ENCODE results near the gene MYO1E.
"Not testable (repeated sequence)": the region's sequence is repeated elsewhere in the genome, so short reads cannot be mapped to it uniquely, and the experiment has no call there.

The MYO1E gene

GRCh38 chr15:59290295-59291212 lies 82.1 kb downstream of the MYO1E start:
- no peak for DNase-seq

- no peak for DNase-seq
Observed at GRCh38 chr15:59289574-59289973, 83.1 kb downstream of the MYO1E start.

DNA sequence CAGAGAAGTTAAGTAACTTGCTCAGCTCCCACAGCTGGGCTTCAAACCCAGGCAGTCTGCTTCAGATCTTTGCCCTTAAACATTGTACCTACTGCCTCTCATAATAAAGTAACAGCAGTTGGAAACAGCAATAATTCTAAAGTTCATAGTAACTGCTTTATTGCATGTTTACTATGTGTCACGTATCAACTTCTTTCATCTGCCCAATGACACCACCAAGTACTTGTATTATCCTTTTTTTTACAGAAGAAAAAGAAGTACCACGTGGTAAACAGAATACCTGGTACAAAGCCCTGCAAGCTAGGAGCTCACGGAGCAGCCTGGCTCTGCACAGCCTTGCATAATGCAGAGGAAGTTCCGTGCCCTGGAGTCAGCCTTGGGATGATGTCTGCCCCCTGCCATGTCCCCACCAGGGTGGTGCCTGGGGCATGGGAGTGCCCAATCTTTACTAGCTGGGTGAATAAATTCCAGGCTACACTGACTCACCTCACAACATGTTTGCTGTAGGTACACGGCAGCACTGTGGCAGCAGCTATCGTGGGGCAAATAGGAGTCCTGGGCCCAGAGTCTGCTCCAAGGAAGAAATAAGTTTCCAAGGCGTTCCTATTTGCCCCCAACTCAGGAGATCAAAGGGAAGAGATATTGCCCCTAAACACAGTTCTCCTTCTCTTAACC lies 88.8 kb downstream of the MYO1E start:
- DNase-seq, result no peak

DNA sequence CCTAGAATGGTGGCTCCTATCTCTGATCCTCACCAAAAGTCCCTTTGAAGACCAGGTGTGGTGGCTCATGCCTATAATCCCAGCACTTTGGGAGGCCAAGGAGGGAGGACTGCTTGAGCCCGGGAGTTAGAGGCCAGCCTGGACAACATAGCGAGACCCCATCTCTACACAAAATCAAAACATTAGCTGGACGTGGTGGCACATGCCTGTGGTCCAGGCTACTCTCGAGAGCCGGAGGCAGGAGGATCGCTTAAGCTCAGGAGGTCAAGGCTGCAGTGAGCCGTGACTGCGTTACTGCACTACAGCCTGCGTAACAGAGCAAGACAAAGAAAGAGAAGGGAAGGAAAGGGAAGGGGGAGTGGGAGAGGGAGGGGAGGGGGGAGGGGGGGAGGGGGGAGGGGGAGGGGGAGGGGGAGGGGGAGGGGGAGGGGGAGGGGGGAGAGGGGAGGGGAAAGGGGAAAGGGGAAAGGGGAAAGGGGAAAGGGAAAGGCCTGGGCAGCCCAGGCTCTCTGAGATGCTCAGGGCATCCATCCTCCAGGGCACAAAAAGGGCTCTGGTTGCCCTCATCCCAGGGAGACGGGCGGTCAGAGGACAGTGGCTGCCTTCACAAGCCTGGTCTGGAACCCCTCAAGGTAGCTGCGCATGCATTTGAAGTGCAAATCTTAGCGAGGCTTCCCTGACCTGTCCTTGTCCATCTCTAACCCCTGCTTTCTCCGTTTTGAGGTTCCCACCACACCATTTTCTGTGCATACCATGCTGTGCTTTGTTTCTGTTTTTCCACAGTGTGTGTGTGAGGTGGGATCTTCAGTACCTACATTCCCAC lies 89.9 kb downstream of the MYO1E start:
- DNase-seq, result no peak

DNA sequence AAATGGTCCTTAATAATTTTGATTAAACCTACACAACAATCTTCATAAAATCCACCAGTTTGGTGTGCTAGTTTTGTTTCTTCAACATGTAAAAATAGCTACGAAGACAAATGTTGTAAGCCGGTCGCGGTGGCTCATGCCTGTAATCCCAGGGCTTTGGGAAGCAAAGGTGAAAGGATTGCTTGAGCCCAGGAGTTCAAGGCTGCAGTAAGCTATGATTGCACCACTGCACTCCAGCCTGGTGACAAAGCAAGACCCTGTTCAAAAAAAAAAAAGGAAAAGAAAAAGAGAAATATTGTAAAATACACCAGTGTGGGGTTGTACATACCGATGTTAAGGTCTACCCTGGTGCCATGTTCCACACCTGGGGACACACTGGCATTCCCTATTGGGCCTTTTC lies 91.0 kb downstream of the MYO1E start:
- DNase-seq, result no peak

DNA sequence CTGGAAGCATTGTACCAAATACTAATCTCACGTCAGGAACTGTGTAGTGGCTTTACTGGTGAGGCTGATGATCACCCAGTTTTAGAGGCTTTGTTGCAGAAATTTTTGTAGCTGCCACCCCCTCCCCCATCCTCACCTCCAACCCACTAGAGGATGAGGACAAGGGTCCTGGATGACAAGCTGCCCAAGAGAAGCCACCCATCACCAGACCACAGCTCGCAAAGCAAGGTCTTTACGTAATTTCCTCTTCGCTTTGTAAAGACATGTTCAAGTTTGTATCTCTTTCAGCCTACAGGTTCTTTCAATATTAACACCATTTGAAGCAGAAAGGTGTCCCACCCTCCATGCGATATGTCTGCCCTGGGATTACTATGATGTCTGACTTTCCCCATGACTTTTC lies 91.8 kb downstream of the MYO1E start:
- DNase-seq, result no peak

- not testable (repeated sequence) for DNase-seq
Observed at GRCh38 chr15:59280292-59280691, 92.4 kb downstream of the MYO1E start.

DNA sequence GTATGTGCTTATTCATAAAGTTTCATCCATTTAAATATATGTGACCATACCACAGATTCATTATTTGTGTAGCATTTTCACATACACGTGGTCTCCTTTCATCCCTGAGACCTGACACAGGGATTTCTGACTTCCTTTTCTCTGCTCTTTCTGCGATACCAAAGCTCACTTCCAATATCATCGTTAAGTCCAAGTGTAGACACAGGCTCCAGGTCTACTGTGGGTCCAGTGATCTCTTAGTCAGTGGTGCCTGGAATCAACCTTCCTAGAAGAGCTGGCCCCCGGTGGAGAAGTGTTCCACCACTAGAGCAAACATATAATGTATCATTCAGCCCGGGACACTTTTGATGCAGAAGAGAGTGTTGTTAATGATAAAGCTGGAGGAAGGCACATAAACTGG lies 93.6 kb downstream of the MYO1E start:
- no peak for DNase-seq

DNA sequence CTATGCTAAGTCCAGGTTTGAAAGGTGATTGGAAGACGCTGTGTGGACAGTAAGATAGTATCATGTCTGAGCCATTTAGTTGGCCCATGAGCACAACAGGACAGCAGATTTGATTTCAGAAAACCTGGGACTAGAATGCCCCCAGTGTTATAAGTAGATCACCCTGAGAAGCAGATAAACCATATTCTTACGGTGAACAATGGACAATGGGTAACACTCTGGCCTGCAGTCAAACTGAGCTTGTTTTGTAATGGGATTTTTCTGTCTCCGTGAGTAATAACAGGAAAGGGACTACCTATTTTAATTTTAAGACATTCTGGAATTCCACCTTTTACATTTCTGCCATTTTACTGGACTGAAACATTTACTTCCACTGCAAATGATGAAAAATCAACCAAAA lies 94.6 kb downstream of the MYO1E start:
- DNase-seq, result no peak

GRCh38 chr15:59276225-59277178 lies 96.2 kb downstream of the MYO1E start:
- DNase-seq, result no peak

DNA sequence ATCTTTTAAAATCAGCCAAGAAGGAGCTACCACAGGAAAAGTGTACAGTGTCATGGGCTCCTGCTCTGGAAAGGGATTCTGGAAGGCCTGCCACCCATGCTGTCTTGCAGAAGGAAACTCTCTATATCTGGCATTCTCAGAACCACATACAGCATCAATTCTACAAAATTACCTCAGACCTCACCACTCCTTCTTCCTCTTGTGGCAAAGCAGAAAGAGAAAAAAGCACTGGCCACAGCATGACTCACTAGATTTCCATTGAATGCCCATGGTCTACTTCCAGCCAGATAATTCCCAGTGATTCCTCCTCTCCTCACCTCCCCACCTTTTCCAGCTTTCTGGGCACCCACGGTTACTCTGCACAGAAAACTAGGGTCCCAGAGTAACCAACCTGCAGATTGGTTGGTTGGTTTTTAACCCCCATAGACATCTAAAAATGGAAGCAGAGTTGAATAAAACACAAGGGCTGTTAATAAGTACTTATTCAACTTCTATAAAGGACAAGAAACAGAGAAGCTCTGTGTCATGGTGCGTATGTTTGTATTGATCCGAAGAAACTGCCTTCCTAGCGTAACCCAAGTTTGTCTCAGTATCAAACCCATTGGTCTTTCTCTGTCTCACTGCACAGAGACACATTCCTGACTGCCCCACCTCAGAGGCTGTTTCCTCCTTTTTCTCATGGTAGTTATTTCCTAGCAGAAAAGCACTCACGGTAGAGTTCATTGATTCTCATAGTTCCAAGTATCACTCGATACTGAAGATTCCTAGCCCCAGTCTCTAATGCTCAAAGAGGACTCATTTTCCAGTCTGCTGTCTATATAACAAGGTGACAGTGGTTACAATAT lies 98.3 kb downstream of the MYO1E start:
- DNase-seq, result no peak

DNA sequence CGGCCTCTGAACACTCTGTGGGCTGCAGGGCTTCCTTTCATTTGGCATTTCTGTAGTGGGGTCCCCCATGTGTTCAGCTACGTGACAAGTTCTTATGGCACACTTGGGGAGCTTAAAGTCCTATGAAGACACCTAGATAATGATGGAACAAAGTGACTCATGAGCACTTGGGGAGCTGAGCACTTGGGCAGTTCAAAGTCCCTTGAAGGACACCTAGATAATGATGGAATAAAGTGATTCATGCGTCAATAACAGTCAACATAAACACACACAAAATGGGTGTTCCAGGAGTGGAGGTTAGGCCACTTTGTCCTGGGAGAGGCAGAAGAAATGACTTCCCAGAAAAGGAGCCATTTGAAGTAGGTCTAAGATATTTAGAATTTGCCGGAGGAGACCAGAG lies 99.4 kb downstream of the MYO1E start:
- DNase-seq, result no peak

DNA sequence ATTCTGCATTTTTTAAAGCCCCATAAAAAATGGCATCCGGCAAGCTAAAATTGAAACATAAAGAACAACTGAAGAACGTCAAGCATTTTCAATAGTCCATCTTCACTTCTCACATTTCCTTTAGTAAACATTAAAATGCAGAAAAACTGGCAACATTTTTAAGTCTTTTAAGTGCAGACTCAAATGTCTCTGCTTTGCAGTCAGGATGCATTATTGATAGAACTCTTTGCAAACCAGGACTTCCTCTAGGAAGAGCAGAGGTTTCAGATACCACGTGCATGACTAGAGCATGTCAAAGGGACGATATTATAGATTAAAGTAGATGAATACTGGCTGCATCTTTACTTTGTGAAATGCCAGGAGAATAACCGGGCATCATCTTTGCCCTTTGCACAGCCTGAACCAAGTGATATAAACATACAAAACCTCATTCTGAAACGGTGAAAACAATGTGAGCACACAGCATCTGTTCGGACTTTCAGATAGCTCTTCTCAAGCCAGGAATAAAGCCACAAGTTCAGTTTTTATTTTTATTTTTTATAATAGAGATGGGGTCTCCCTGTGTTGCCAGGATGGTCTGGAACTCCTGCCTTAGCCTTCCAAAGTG lies 101.0 kb downstream of the MYO1E start:
- no peak for DNase-seq

GRCh38 chr15:59268852-59269407 lies 103.7 kb downstream of the MYO1E start:
- DNase-seq, result no peak

DNA sequence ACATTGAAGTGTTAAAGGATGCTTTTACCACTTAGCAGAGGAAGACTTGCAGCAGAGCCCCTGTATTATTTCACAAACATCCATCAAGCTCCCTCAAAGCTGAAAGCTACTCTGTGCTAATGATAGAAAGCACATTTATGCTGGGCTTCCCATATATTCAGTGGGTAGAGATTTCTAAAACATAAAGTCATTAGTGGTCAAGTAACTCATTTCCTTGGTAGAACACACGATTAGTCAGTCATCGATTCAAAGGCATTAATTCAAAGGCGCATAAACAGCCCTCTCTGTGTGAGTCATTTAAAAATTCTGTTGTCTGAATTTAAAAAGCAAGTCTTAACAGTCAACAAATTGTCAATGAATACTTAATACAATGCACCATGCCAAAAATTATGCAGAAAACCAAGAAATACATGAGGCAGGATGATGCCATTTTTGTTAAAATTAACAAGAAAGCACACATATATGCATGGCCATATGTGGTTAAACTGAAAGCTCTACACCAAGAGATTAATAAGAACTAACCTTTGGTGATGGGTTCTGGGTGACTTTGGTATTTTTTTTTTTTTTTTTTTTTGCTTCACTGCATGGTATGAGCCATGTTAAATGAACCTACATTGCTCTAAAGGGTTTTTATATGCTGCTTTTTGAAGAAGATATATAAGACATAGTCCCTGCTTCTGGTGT lies 104.4 kb downstream of the MYO1E start:
- DNase-seq, result no peak

DNA sequence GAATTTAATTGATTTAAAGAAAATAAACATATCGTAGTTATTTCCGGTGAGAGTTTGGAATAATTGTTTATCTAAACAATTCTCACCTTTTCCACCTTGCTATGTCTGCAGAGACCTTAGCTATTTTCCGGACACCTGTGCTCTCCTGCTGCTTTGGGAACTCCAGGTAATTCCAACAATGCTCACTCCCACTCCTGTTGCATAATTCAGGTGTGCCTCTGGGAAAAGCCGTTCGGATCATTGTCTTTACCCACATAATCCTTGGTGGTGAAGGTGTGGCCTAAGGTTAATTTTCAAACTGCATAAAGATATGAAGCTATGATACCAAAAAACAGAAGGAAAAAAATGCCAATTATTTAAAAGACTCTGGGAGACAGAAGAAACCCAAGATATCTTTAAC lies 106.6 kb downstream of the MYO1E start:
- no peak for DNase-seq

GRCh38 chr15:59262316-59262715 lies 110.4 kb downstream of the MYO1E start:
- no peak for DNase-seq

GRCh38 chr15:59260090-59260489 lies 112.6 kb downstream of the MYO1E start:
- DNase-seq, result no peak

DNA sequence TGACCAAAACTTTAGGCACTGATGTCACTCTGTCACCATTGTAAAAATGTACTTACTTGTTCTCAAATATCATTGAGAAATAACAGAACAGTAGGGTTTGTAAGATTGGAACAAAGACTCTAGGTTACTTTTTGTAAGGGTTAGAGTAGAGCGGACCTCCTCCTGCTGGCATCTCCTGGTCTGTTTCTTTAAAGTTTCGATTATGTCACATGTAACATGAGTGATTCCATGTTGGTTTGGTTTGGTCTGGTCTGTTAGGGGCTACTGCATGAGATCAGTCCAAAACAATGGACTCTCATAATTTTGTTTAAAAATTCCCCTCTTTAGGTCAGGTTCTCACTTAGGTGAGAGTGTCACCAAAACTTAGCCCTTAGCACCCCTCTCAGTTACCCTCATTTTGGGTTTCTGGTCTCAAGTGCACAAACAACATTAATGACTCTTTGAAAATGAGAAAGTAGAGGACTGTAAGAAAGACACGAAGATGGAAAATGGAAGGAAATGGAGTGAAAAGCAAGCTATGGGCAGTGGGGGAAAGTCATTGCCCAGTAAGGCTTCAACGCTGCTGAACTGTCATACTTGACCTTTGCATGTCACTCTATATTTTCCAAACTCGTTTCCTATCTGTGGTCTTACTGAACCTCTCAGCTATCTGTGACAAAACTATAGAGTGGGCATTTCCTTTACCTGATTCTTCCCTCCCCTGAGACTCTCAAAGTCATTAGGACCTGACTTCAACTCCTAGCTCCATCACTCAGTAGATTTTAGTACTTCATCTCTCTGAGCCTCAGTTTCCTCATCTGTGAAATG lies 113.3 kb downstream of the MYO1E start:
- no peak for DNase-seq

Data from activated T-cell treated with anti-CD3 and anti-CD28 coated beads, Interleukin-2, amount 50 U/mL, for 48 hours (primary cell).